ENCODE data around the gene SPATA2L. TPM values are rescaled to one million over a fixed set of nuclear protein-coding genes. Genes with fewer than 3 reads are reported as not detected.

The SPATA2L gene
- total RNA-seq, 4 donors from 2014 or later, result 10.7 to 33.6 (median 16.1) TPM

DNA sequence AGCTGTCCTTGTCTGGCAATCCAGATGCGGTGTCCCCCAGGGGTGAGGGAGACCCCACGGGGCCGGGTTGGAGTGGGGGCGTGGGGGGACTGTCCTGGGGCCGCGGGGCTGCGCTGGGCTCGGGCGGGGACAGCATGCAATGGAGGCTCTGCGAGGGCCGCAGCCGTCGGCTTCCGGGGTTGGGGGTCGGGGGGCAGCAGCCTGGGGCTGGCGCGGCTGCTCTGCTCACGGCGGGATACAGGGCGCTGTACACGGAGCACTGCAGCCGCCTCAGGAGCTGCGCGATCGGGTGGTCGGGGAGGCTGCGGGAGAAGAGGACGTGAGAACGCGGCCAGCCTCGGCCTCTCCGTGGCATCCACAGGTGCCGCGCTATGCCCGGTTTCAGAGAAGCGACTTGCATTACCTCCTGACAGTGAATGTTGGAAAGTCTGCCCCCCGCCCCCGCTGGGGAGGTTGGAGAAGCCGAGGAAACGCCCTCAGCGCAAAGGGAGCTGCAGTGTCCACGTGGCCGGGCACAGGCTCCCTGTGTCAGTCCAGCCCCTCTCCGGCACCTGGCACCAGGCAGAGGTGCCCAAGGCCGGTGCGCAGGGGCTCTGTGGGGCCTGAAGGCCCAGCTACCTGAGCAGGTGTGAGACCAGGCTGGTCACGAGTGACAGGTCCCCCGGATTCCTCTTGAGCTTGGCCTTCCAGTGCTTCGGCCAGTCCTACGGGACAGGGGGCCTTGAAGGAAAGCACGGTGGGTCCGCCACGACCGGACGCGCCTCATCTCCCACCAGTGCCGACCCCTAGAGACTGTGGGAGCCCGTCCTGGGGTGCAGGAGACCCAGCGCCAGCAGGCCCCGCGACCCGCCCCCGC is 9.4 kb upstream of the SPATA2L start:
- DNase-seq (ENCODE audit: low spot score in 2 of 2), result no peak
- H3K36me3 ChIP-seq, result peaks cover 0 to 45% (median 0%) of the 10 kb centered on the region in 3 donors
- peaks cover 0 to 8% of the 10 kb centered on the region in 2 donors for H3K27me3 ChIP-seq
- no peak for TF ChIP-seq EP300 (IDR thresholded peaks at IDR 0.05)
- H3K9me3 ChIP-seq, result no peaks in the 10 kb centered on the region
- WGBS, 2 donors, result 77 to 82% methylated on average over 45 to 55 of the region's 63 CpGs
- H3K4me1 ChIP-seq, result peaks cover 0 to 46% (median 11%) of the 10 kb centered on the region in 4 donors
- H3K4me3 ChIP-seq, result no peak overlapping the region
- peak overlapping the region; percentile 40 to 76 (median 46) for H3K27ac ChIP-seq

DNA sequence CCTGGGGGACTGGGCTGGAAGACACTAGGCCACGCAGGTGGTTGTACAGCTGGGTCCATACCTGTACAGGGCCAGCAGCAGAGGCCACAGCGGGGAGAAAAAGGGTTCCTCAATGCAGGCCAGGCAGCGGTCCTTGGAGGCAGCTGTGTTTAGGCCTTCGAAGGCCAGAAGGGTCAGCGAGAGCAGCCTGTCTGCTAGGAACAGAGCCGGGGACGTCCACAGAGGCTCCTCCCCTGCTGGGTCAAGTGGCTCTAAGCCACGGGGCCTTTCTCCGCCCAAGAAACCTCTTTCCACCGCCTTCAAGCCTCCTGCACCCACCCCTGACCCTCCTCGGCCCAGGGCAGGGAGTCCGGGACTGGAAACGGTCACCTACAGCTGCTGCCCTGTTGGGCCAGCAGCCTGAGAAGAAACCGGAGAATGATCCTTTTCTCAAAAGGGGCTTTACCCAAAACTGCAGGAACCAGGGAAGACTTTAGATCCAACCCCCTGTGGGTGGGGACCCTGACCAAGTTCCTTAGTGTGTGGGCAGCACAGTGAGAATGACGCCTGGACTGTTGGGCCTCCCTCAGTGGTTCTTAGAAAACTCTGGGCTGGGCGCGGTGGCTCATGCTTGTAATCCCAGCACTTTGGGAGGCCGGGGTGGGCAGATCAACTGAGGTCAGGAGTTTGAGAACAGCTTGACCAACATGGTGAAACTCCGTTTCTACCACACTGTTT is 8.4 kb upstream of the SPATA2L start:
- DNase-seq (ENCODE audit: low spot score in 2 of 2), result no peak
- peaks cover 0 to 39% (median 0%) of the 10 kb centered on the region in 3 donors for H3K36me3 ChIP-seq
- peaks cover 0 to 50% (median 11%) of the 10 kb centered on the region in 4 donors for H3K4me1 ChIP-seq
- H3K4me3 ChIP-seq, result no peak overlapping the region
- no peaks in the 10 kb centered on the region for H3K9me3 ChIP-seq
- TF ChIP-seq EP300 (IDR thresholded peaks at IDR 0.05), result peak in 1 of 2 donors; percentile 18
- no peak for TF ChIP-seq POLR2A (IDR thresholded peaks at IDR 0.05)
- peak overlapping the region; percentile 40 to 76 (median 46) for H3K27ac ChIP-seq
- WGBS, 2 donors, result 46 to 57% methylated on average over 17 to 19 of the region's 19 CpGs
- peaks cover 0 to 8% of the 10 kb centered on the region in 2 donors for H3K27me3 ChIP-seq

DNA sequence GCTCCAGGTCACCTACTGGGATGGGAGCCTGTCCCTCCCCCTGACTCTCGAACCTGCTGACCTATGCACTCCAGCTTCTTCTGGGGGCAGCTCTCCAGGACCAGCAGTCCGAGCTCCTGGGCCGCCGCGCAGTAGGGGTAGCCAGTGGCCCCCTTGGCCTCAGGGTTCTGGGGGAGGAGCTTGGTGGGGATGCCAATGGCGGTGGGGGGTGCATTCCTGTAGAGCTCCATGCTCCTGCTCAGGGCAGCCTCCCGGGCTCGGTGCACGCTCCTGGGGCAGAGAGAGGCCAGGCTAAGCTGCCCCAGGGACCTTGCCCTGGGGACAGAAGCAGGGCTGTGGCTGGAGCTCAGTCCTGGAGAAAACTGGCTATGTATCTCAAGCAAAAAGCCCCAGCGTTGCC is 7.7 kb upstream of the SPATA2L start:
- Histone ChIP-seq H3K4me1 (peaks cover 0 to 50% (median 11%) of the 10 kb centered on the region in 4 donors), H3K9me3 (no peaks in the 10 kb centered on the region), H3K27ac (peak overlapping the region in 3 of 4 donors; percentile 34 to 76 (median 50)), H3K36me3 (peaks cover 0 to 32% (median 0%) of the 10 kb centered on the region in 3 donors), H3K27me3 (peaks cover 0 to 8% of the 10 kb centered on the region in 2 donors), H3K4me3 (no peak overlapping the region)
- no peak for DNase-seq (ENCODE audit: low spot score in 2 of 2)
- TF ChIP-seq EP300 (IDR thresholded peaks at IDR 0.05) (no peak), POLR2A (IDR thresholded peaks at IDR 0.05) (no peak)
- TF ChIP-seq, protein P1, sequence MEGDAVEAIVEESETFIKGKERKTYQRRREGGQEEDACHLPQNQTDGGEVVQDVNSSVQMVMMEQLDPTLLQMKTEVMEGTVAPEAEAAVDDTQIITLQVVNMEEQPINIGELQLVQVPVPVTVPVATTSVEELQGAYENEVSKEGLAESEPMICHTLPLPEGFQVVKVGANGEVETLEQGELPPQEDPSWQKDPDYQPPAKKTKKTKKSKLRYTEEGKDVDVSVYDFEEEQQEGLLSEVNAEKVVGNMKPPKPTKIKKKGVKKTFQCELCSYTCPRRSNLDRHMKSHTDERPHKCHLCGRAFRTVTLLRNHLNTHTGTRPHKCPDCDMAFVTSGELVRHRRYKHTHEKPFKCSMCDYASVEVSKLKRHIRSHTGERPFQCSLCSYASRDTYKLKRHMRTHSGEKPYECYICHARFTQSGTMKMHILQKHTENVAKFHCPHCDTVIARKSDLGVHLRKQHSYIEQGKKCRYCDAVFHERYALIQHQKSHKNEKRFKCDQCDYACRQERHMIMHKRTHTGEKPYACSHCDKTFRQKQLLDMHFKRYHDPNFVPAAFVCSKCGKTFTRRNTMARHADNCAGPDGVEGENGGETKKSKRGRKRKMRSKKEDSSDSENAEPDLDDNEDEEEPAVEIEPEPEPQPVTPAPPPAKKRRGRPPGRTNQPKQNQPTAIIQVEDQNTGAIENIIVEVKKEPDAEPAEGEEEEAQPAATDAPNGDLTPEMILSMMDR (IDR thresholded peaks at IDR 0.05), result no peak
- WGBS, 2 donors, result 86 to 90% methylated on average over 10 of the region's 10 CpGs

DNA sequence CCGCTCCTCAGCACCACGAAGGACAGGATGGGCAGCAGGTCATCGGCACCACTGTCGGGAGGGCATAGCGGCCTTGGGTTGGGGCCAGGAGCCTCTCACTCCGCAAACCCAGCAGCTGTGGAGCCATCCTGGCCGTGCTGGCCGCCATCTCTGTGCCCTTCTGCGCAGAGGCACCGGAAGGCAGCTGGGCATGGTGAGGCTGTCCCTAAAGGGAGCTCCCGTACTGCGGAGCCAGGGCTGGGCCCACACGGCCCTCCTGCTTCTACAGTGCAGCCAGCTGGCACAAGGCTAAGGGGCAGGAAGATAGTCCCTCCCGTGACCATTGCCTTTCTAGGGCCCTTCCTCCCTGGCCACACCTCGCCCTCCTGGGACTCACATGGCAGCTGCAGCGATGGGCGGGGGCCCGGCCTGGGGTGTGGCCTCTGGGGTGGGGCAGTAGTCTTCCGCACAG is 7.0 kb upstream of the SPATA2L start:
- H3K4me1 ChIP-seq, result peaks cover 0 to 50% (median 11%) of the 10 kb centered on the region in 4 donors
- WGBS, 2 donors, result 89 to 94% methylated on average over 11 to 12 of the region's 19 CpGs
- peaks cover 0 to 32% (median 0%) of the 10 kb centered on the region in 3 donors for H3K36me3 ChIP-seq
- no peaks in the 10 kb centered on the region for H3K9me3 ChIP-seq
- no peak overlapping the region for H3K27ac ChIP-seq
- no peak overlapping the region for H3K4me3 ChIP-seq
- DNase-seq (ENCODE audit: low spot score in 2 of 2), result no peak
- H3K27me3 ChIP-seq, result peaks cover 0 to 8% of the 10 kb centered on the region in 2 donors
- no peak for TF ChIP-seq POLR2A (IDR thresholded peaks at IDR 0.05)
- TF ChIP-seq EP300 (IDR thresholded peaks at IDR 0.05), result no peak
- TF ChIP-seq, protein P1 (IDR thresholded peaks at IDR 0.05), result no peak

DNA sequence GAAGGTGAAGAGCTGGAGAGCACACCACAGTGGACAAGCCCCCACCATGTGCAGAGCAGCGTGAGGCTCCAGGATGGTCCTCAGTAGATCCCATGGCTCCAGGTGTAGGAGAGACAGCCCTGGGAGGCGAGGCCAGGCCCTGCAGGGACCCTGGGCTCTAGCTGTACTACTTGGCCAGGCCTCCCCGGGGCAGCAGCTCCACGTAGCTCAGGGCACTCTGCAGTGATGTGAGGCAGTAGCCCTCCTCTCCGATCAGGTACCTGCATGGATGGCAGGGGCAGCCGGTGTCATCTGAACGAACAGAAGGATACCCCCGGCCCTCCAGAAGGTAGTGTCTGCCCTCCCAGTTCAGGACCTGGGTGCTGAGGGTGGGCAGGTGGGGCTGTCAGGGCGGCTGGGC is 6.2 kb upstream of the SPATA2L start:
- peaks cover 0 to 50% (median 11%) of the 10 kb centered on the region in 4 donors for H3K4me1 ChIP-seq
- peaks cover 0 to 8% of the 10 kb centered on the region in 2 donors for H3K27me3 ChIP-seq
- DNase-seq (ENCODE audit: low spot score in 2 of 2), result no peak
- H3K4me3 ChIP-seq, result no peak overlapping the region
- 87 to 94% methylated on average over 3 to 8 of the region's 9 CpGs for WGBS, 2 donors
- H3K9me3 ChIP-seq, result no peaks in the 10 kb centered on the region
- peaks cover 0 to 32% (median 0%) of the 10 kb centered on the region in 3 donors for H3K36me3 ChIP-seq
- TF ChIP-seq, protein P1 (IDR thresholded peaks at IDR 0.05), result no peak
- no peak for TF ChIP-seq POLR2A (IDR thresholded peaks at IDR 0.05)
- no peak for TF ChIP-seq EP300 (IDR thresholded peaks at IDR 0.05)
- no peak overlapping the region for H3K27ac ChIP-seq

Measured in tibial nerve (tissue), 4 donors.